Measurements from ENCODE around the gene SAXO1. TPM values are rescaled to one million over a fixed set of nuclear protein-coding genes. Genes with fewer than 3 reads are reported as not detected.

The SAXO1 gene
- total RNA-seq, 1 experiment from 2014 or later, result not detected

- H3K36me3 Mint-ChIP-seq (ENCODE audit: insufficient read depth, unreplicated experiment), result no peaks in the 10 kb centered on the region
- H3K4me3 Mint-ChIP-seq (ENCODE audit: low read depth, unreplicated experiment), result no peak overlapping the region
- BruUV-seq (replicated peaks), result no TSS peak
- no peak overlapping the region for H3K27ac Mint-ChIP-seq (ENCODE audit: unreplicated experiment)
- peaks cover 38% of the 10 kb centered on the region for H3K27me3 Mint-ChIP-seq (ENCODE audit: unreplicated experiment)
- TF ChIP-seq CTCF (IDR thresholded peaks at IDR 0.05; ENCODE audit: unreplicated experiment), result no peak
- CTCF ChIA-PET, result no interaction called here
- intact Hi-C loops (cut with micrococcal nuclease; ENCODE audit: unreplicated experiment), result no loop called here
- H3K9me3 Mint-ChIP-seq (ENCODE audit: low read depth, unreplicated experiment), result no peaks in the 10 kb centered on the region
- no peaks in the 10 kb centered on the region for H3K4me1 Mint-ChIP-seq (ENCODE audit: low read depth, unreplicated experiment)
- no peak for DNase-seq
Measured at GRCh38 chr9:18905883-18906629, 127.0 kb downstream of the SAXO1 start.

- Mint-ChIP-seq H3K27me3 (ENCODE audit: unreplicated experiment) (peaks cover 36% of the 10 kb centered on the region), H3K4me1 (ENCODE audit: low read depth, unreplicated experiment) (no peaks in the 10 kb centered on the region), H3K27ac (ENCODE audit: unreplicated experiment) (no peak overlapping the region), H3K9me3 (ENCODE audit: low read depth, unreplicated experiment) (no peaks in the 10 kb centered on the region), H3K4me3 (ENCODE audit: low read depth, unreplicated experiment) (no peak overlapping the region), H3K36me3 (ENCODE audit: insufficient read depth, unreplicated experiment) (no peaks in the 10 kb centered on the region)
- TF ChIP-seq CTCF (IDR thresholded peaks at IDR 0.05; ENCODE audit: unreplicated experiment), result no peak
- CTCF ChIA-PET, result interaction anchor here (0.6 kb wide), 1 partner anchor 86 kb away, joined by 6 read pairs; no protein-coding TSS in a partner anchor
- no peak for DNase-seq
- BruUV-seq (replicated peaks), result no TSS peak
- intact Hi-C loops (cut with micrococcal nuclease; ENCODE audit: unreplicated experiment), result no loop called here
Measured at GRCh38 chr9:18905028-18905882, 127.8 kb downstream of the SAXO1 start.

- DNase-seq, result no peak
- no peak overlapping the region for H3K27ac Mint-ChIP-seq (ENCODE audit: unreplicated experiment)
- H3K9me3 Mint-ChIP-seq (ENCODE audit: low read depth, unreplicated experiment), result no peaks in the 10 kb centered on the region
Measured at GRCh38 chr9:18903450-18903849, 129.6 kb downstream of the SAXO1 start.

More at GRCh38 chr9:18903450-18903849, 129.6 kb downstream of the SAXO1 start:
- peaks cover 36% of the 10 kb centered on the region for H3K27me3 Mint-ChIP-seq (ENCODE audit: unreplicated experiment)
- CTCF ChIA-PET, result no interaction called here
- BruUV-seq (replicated peaks), result no TSS peak
- no peak overlapping the region for H3K4me3 Mint-ChIP-seq (ENCODE audit: low read depth, unreplicated experiment)
- no peak for TF ChIP-seq CTCF (IDR thresholded peaks at IDR 0.05; ENCODE audit: unreplicated experiment)
- intact Hi-C loops (cut with micrococcal nuclease; ENCODE audit: unreplicated experiment), result no loop called here
- no peaks in the 10 kb centered on the region for H3K4me1 Mint-ChIP-seq (ENCODE audit: low read depth, unreplicated experiment)
- no peaks in the 10 kb centered on the region for H3K36me3 Mint-ChIP-seq (ENCODE audit: insufficient read depth, unreplicated experiment)

Data from Calu3 (cell line).